HCT116 (cell line): ENCODE results near the gene NEUROG3. TPM values are rescaled to one million over a fixed set of nuclear protein-coding genes. Genes with fewer than 3 reads are reported as not detected.

Experiments
- ATAC-seq: fragments of 200-7000 bp; cut with Tn5 transposase; 2 replicates; pipeline ENCODE4 v1.9.1; 2020; ENCODE audit warnings: mild to moderate bottlenecking, moderate library complexity
- BruUV-seq: library from RNA; stranded (reverse); fragments of 400-500 nt; replicated peaks from 2 replicates; lab custom pipeline; 2021; lab: Mats Ljungman, UMichigan
- CTCF ChIA-PET: fragments of 300-600 bp; sonication (Branson Sonifier 250); formaldehyde crosslinking; loops from one replicate; lab custom pipeline; 2021; ENCODE audit warnings: antibody characterized with exemption; lab: Charles Lee
- POLR2A ChIA-PET: fragments of 300-600, 350-600 bp; sonication (Branson Sonifier 250); formaldehyde crosslinking; loops from one replicate; lab custom pipeline; 2021; ENCODE audit warnings: antibody characterized with exemption; lab: Charles Lee
- RAD21 ChIA-PET, 2 experiments: fragments of 300-600 bp; sonication (Branson Sonifier 250); formaldehyde crosslinking; loops; one replicate each; lab custom pipeline; 2023; ENCODE audit warnings: low total read pairs in 2 of 2; ENCODE audit not compliant: uncharacterized antibody in 2 of 2, unreplicated experiment in 2 of 2, low non-redundant PET in 1 of 2; lab: Charles Lee
- DNase-seq: peaks from one replicate; pipeline ENCODE4 v3.0.0-alpha.2; 2010; ENCODE audit warnings: low read depth, low spot score
- H2AFZ ChIP-seq: fragments of 200-600 bp; shearing (Covaris generic), sonication (generic); 2 replicates; pipeline ENCODE4 v1.6.1; 2017; ENCODE audit warnings: low read depth, mixed run types, mixed read lengths, antibody characterized with exemption, low read length; ENCODE audit not compliant: poor library complexity, severe bottlenecking
- H3K27ac ChIP-seq: 2 replicates; pipeline ENCODE4 v1.5.1; 2012; ENCODE audit warnings: low read depth, low read length
- H3K27me3 ChIP-seq: fragments of 200-600 bp; sonication (generic); 2 replicates; pipeline ENCODE4 v1.6.1; 2016; ENCODE audit warnings: mixed run types, low read length, mixed read lengths; ENCODE audit not compliant: insufficient read depth
- H3K36me3 ChIP-seq, 2 experiments: fragments of 200-500 bp in 1 of 2; fragments of 200-600 bp in 1 of 2; sonication (Bioruptor generic) in 1 of 2; sonication (generic) in 1 of 2; 2 replicates each; pipeline versions ENCODE4 v1.5.1 to v1.6.1; 2014 to 2016; ENCODE audit warnings: low read length in 2 of 2, inconsistent platforms in 1 of 2, mixed read lengths in 1 of 2, mixed run types in 1 of 2; ENCODE audit not compliant: insufficient read depth in 2 of 2, control insufficient read depth in 1 of 2
- H3K4me1 ChIP-seq, 2 experiments: fragments of 200-600 bp in 1 of 2; sonication (generic) in 1 of 2; 2 replicates each; pipeline versions ENCODE4 v1.5.1 to v1.6.1; 2012 to 2017; ENCODE audit warnings: low read length in 2 of 2, inconsistent platforms in 1 of 2, mild to moderate bottlenecking in 1 of 2, mixed read lengths in 1 of 2, mixed run types in 1 of 2, moderate library complexity in 1 of 2; ENCODE audit not compliant: insufficient read depth in 2 of 2, control insufficient read depth in 1 of 2
- H3K4me2 ChIP-seq: fragments of 200-600 bp; sonication (generic); 2 replicates; pipeline ENCODE4 v1.6.1; 2017; ENCODE audit warnings: mixed run types, low read length, mixed read lengths
- H3K4me3 ChIP-seq, 2 experiments: fragments of 200-600 bp in 1 of 2; sonication (generic) in 1 of 2; replicated peaks in 1 of 2; 2 replicates each; pipeline ENCODE4 v1.5.1; 2011 to 2016; ENCODE audit warnings: low read length in 2 of 2, control low read depth in 1 of 2, low read depth in 1 of 2, mild to moderate bottlenecking in 1 of 2, mixed read lengths in 1 of 2, mixed run types in 1 of 2
- H3K79me2 ChIP-seq: fragments of 200-600 bp; sonication (generic); 2 replicates; pipeline ENCODE4 v1.6.1; 2017; ENCODE audit warnings: mild to moderate bottlenecking, mixed run types, low read length, moderate library complexity, mixed read lengths; ENCODE audit not compliant: insufficient read depth
- H3K9ac ChIP-seq: fragments of 200-600 bp; sonication (generic); 2 replicates; pipeline ENCODE4 v1.6.1; 2016; ENCODE audit warnings: low read length, mixed read lengths
- H3K9me2 ChIP-seq: fragments of 200-600 bp; sonication (generic), shearing (Covaris generic); 2 replicates; pipeline ENCODE4 v1.6.1; 2017; ENCODE audit warnings: mixed run types, mild to moderate bottlenecking, moderate library complexity; ENCODE audit not compliant: insufficient read depth
- H3K9me3 ChIP-seq, 2 experiments: fragments of 200-500 bp in 1 of 2; fragments of 200-600 bp in 1 of 2; sonication (Bioruptor generic) in 1 of 2; sonication (generic) in 1 of 2; 2 replicates each; pipeline ENCODE4 v1.6.1; 2014 to 2017; ENCODE audit warnings: low read length in 2 of 2, mixed read lengths in 2 of 2, inconsistent platforms in 1 of 2, low read depth in 1 of 2, mild to moderate bottlenecking in 1 of 2, mixed run types in 1 of 2, moderate library complexity in 1 of 2; ENCODE audit not compliant: control insufficient read depth in 1 of 2, insufficient read depth in 1 of 2
- H4K20me1 ChIP-seq: fragments of 200-600 bp; sonication (generic), shearing (Covaris generic); 2 replicates; pipeline ENCODE4 v1.6.1; 2017; ENCODE audit warnings: mixed run types, mild to moderate bottlenecking, moderate library complexity; ENCODE audit not compliant: insufficient read depth
- ELF1 ChIP-seq: IDR thresholded peaks from 2 replicates; pipeline ENCODE4 v1.6.1; 2012; ENCODE audit warnings: low read depth, borderline replicate concordance
- EZH2 ChIP-seq: fragments of 200-600 bp; sonication (generic); IDR thresholded peaks from 2 replicates; pipeline ENCODE4 v1.6.1; 2017; ENCODE audit warnings: antibody characterized with exemption, mixed run types
- EZH2phosphoT487 ChIP-seq: fragments of 200-600 bp; IDR thresholded peaks from 2 replicates; pipeline ENCODE4 v1.6.1; 2018; ENCODE audit warnings: antibody characterized with exemption, borderline replicate concordance
- JUND ChIP-seq: IDR thresholded peaks from 2 replicates; pipeline ENCODE4 v1.6.1; 2012
- POLR2A ChIP-seq: IDR thresholded peaks from 2 replicates; pipeline ENCODE4 v1.7.0; 2011; ENCODE audit warnings: borderline replicate concordance; ENCODE audit not compliant: insufficient read depth, insufficient read length; ENCODE audit errors: extremely low read depth
- POLR2AphosphoS5 ChIP-seq: IDR thresholded peaks from 2 replicates; pipeline ENCODE4 v1.6.1; 2011; ENCODE audit warnings: mild to moderate bottlenecking, low read depth, low read length, moderate library complexity
- RAD21 ChIP-seq: IDR thresholded peaks from 2 replicates; pipeline ENCODE4 v1.6.1; 2012; ENCODE audit warnings: low read depth, mild to moderate bottlenecking
- SRF ChIP-seq: IDR thresholded peaks from 2 replicates; pipeline ENCODE4 v1.6.1; 2012; ENCODE audit warnings: low read depth
- YY1 ChIP-seq: IDR thresholded peaks from 2 replicates; pipeline ENCODE4 v1.6.1; 2011; ENCODE audit warnings: low read length, low read depth, moderate library complexity, mild to moderate bottlenecking; ENCODE audit not compliant: insufficient replicate concordance; ENCODE audit errors: extremely low read depth
- intact Hi-C: fragments of 100-400 bp; cut with micrococcal nuclease; formaldehyde crosslinking; loops from 2 replicates; pipeline ENCODE4 v1.10.0; 2022
- total RNA-seq: library from RNA; stranded (reverse); gene quantifications from one replicate; pipeline ENCODE4 v1.2.1, GENCODE V29; 2021; ENCODE audit not compliant: unreplicated experiment
- TF ChIP-seq, protein P1 (sequence below): IDR thresholded peaks from 2 replicates; pipeline ENCODE4 v1.6.1; 2012; ENCODE audit warnings: low read depth
- TF ChIP-seq, protein P2 (sequence below), 3 experiments: fragments of 200-600 bp in 1 of 3; sonication (generic) in 1 of 3; IDR thresholded peaks in 2 of 3; conservative IDR thresholded peaks in 1 of 3; 2 replicates each; pipeline ENCODE4 v1.5.1; 2012 to 2017; ENCODE audit warnings: low read depth in 2 of 3, low read length in 2 of 3, antibody characterized with exemption in 1 of 3, borderline replicate concordance in 1 of 3, control low read depth in 1 of 3, mild to moderate bottlenecking in 1 of 3, mixed read lengths in 1 of 3, mixed run types in 1 of 3, moderate library complexity in 1 of 3; ENCODE audit not compliant: insufficient read depth in 1 of 3

NEUROG3 gene
- total RNA-seq, 1 experiment from 2014 or later: not detected

DNA sequence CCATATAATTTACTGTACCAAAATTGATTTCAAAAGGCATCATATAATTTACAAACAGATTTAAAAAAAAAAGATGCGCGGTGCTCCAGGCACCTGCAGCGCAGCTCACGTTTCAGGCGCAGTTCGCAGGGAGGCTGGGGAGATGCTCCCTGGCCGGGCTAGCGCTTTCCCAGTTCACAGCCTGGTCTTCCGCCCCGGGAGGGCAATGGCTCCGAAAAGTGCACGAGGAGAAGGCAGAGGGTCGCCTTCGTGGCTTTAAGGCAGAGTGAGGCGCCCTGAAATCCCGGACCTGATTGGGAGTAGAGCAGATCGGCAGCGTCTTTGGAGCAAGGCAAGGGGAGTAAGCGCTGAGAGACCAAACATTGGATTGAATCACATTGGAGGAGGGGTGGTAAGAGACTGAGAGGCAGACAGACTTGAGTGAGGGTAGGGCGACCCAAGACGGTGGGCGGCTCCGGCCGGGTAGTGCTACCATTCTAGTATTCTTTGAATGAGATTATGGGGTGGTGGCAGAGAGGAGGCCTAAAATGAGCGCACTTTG lies 1.5 kb downstream of the NEUROG3 start:
- no peak for TF ChIP-seq ELF1
- Histone ChIP-seq H3K79me2 (no peaks in the 10 kb centered on the region), H3K9me3 (no peaks in the 10 kb centered on the region), H3K4me2 (no peak overlapping the region), H3K36me3 (no peaks in the 10 kb centered on the region), H3K9me2 (no peaks in the 10 kb centered on the region), H2AFZ (no peak overlapping the region), H3K4me1 (no peaks in the 10 kb centered on the region), H3K4me3 (no peak overlapping the region), H3K9ac (no peak overlapping the region), H3K27me3 (peaks cover 21% of the 10 kb centered on the region), H3K27ac (no peak overlapping the region), H4K20me1 (no peaks in the 10 kb centered on the region)
- POLR2A ChIA-PET: interaction anchor here (0.5 kb wide), 1 partner anchor 12 kb away, joined by 6 read pairs; no protein-coding TSS in a partner anchor
- DNase-seq (no peak), ATAC-seq (no peak)
- intact Hi-C loops: no loop called here
- BruUV-seq: no TSS peak
- RAD21 ChIA-PET: no interaction called here
- CTCF ChIA-PET: no interaction called here

DNA sequence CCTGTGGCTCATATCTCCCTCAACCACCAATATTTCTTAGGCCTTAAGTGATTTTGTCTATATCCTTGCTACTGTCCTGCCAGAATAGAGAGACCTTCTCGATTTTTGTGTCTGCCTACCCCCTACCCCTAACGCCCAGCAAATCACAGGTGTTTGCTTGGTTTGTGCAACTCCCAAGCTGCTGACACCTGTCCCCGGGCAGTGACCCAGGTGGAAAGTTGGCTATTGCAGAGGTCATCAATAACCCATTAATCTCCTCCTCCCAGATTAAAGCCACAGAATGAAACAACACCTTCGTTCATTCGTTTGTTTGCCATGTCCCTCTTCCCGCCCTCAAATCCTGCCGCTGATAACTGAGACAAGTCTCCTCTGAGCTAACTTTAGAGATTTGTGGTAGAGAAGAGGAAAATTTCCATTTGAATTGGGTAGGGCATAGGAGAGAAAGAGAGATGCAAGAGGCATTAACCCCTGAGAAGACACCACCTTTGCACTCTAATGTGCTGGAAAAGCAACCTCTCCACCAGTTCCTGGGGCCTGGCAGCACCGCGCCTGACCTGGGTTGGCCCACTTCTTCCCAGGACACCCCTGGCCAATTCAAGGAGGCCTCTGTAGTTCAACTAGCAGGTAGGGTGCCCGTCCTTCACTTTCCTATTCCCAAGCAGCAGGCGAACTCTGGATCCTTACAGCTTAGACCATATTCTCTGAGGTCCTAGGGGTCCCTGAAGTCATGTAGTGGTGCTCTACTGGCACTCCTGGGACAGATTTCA lies 3.0 kb downstream of the NEUROG3 start:
- Histone ChIP-seq H3K4me2 (no peak overlapping the region), H3K9ac (no peak overlapping the region), H3K27me3 (peaks cover 33% of the 10 kb centered on the region), H3K4me3 (no peak overlapping the region), H3K79me2 (no peaks in the 10 kb centered on the region), H3K36me3 (no peaks in the 10 kb centered on the region), H3K9me3 (no peaks in the 10 kb centered on the region), H3K27ac (no peak overlapping the region), H3K4me1 (no peaks in the 10 kb centered on the region), H3K9me2 (no peaks in the 10 kb centered on the region), H2AFZ (no peak overlapping the region), H4K20me1 (no peaks in the 10 kb centered on the region)
- BruUV-seq: no TSS peak
- intact Hi-C loops: no loop called here
- DNase-seq (no peak), ATAC-seq (no peak)
- ChIA-PET POLR2A (no interaction called here), CTCF (no interaction called here), RAD21 (no interaction called here)
- TF ChIP-seq POLR2A (no peak), YY1 (no peak), EZH2phosphoT487 (no peak), JUND (no peak), ELF1 (no peak), EZH2 (no peak), RAD21 (no peak), POLR2AphosphoS5 (no peak), SRF (no peak)
- TF ChIP-seq, protein P1, sequence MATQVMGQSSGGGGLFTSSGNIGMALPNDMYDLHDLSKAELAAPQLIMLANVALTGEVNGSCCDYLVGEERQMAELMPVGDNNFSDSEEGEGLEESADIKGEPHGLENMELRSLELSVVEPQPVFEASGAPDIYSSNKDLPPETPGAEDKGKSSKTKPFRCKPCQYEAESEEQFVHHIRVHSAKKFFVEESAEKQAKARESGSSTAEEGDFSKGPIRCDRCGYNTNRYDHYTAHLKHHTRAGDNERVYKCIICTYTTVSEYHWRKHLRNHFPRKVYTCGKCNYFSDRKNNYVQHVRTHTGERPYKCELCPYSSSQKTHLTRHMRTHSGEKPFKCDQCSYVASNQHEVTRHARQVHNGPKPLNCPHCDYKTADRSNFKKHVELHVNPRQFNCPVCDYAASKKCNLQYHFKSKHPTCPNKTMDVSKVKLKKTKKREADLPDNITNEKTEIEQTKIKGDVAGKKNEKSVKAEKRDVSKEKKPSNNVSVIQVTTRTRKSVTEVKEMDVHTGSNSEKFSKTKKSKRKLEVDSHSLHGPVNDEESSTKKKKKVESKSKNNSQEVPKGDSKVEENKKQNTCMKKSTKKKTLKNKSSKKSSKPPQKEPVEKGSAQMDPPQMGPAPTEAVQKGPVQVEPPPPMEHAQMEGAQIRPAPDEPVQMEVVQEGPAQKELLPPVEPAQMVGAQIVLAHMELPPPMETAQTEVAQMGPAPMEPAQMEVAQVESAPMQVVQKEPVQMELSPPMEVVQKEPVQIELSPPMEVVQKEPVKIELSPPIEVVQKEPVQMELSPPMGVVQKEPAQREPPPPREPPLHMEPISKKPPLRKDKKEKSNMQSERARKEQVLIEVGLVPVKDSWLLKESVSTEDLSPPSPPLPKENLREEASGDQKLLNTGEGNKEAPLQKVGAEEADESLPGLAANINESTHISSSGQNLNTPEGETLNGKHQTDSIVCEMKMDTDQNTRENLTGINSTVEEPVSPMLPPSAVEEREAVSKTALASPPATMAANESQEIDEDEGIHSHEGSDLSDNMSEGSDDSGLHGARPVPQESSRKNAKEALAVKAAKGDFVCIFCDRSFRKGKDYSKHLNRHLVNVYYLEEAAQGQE: no peak
- TF ChIP-seq, protein P2, sequence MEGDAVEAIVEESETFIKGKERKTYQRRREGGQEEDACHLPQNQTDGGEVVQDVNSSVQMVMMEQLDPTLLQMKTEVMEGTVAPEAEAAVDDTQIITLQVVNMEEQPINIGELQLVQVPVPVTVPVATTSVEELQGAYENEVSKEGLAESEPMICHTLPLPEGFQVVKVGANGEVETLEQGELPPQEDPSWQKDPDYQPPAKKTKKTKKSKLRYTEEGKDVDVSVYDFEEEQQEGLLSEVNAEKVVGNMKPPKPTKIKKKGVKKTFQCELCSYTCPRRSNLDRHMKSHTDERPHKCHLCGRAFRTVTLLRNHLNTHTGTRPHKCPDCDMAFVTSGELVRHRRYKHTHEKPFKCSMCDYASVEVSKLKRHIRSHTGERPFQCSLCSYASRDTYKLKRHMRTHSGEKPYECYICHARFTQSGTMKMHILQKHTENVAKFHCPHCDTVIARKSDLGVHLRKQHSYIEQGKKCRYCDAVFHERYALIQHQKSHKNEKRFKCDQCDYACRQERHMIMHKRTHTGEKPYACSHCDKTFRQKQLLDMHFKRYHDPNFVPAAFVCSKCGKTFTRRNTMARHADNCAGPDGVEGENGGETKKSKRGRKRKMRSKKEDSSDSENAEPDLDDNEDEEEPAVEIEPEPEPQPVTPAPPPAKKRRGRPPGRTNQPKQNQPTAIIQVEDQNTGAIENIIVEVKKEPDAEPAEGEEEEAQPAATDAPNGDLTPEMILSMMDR (IDR thresholded peaks at IDR 0.05 in 2 of 3, conservative IDR thresholded peaks at IDR 0.05 in 1 of 3; ENCODE audit: borderline replicate concordance in 1 of 3, insufficient read depth in 1 of 3, low read depth in 2 of 3, low read length in 2 of 3): no peak
